Measurements from ENCODE around the gene INIP.

DNA sequence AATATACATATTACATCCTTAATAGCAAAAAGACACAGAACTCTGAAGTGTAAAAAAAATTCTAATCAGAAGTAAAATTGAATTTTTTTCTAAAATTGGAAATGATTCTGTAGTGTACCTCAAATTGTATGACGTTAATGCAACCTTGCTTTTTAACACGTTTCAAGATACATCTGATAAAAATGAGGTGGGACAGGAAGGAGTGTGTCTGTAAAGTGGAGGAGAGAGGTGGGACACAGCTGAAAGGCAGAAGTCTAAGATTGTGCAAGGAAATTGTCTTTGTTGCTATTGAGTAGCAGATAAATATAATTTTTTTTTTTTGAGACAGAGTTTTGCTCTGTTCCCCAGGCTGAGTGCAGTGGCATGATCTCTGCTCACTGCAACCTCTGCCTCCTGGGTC lies 17.0 kb upstream of the INIP start:
- TF ChIP-seq CTCF (IDR thresholded peaks at IDR 0.05) (no peak), POLR2A (IDR thresholded peaks at IDR 0.05) (no peak)
